SK-N-SH (cell line): Measurements from ENCODE around the gene RAB20. TPM values are rescaled to one million over a fixed set of nuclear protein-coding genes. Genes with fewer than 3 reads are reported as not detected.

Experiments used
- CTCF ChIA-PET: fragments of 300-600, 350-600 bp; formaldehyde crosslinking; extraction: SDS; loops from one replicate; lab custom pipeline; 2021; lab: Yijun Ruan, JAX
- POLR2A ChIA-PET: fragments of 350-600 bp; sonication (Branson Sonifier 250); formaldehyde crosslinking; extraction: SDS; loops from one replicate; lab custom pipeline; 2020; ENCODE audit warnings: antibody characterized with exemption, inconsistent platforms; lab: Yijun Ruan, JAX
- DNase-seq: peaks from one replicate; pipeline ENCODE4 v3.0.0; 2012
- H2AFZ ChIP-seq: fragments of 200-600 bp; sonication (generic); 2 replicates; pipeline ENCODE4 v1.8.1; 2016; ENCODE audit warnings: antibody characterized with exemption, mild to moderate bottlenecking, low read depth
- H3F3A ChIP-seq: fragments of 200-600 bp; sonication (generic); replicated peaks from 2 replicates; pipeline ENCODE3; 2016; ENCODE audit warnings: antibody characterized with exemption, mild to moderate bottlenecking; ENCODE audit not compliant: insufficient read depth
- H3K27ac ChIP-seq, 2 experiments: fragments of 200-500 bp in 1 of 2; fragments of 200-600 bp in 1 of 2; sonication (Bioruptor generic) in 1 of 2; sonication (generic), shearing (Covaris generic) in 1 of 2; 2 replicates each; pipeline versions ENCODE4 v1.5.1 to v1.6.1; 2014 to 2016; ENCODE audit warnings: low read depth in 2 of 2, inconsistent platforms in 1 of 2, low read length in 1 of 2, mild to moderate bottlenecking in 1 of 2, mixed read lengths in 1 of 2
- H3K27me3 ChIP-seq: fragments of 200-600 bp; sonication (generic), shearing (Covaris generic); 2 replicates; pipeline ENCODE4 v1.6.1; 2016; ENCODE audit warnings: mixed run types; ENCODE audit not compliant: insufficient read depth
- H3K36me3 ChIP-seq, 2 experiments: fragments of 200-500 bp in 1 of 2; fragments of 200-600 bp in 1 of 2; sonication (Bioruptor generic) in 1 of 2; sonication (generic) in 1 of 2; replicated peaks in 1 of 2; 2 replicates each; pipeline versions ENCODE3 to v1.5.1; 2014 to 2016; ENCODE audit warnings: low read length in 1 of 2, mild to moderate bottlenecking in 1 of 2; ENCODE audit not compliant: insufficient read depth in 2 of 2, control insufficient read depth in 1 of 2
- H3K4me1 ChIP-seq, 2 experiments: fragments of 200-500 bp in 1 of 2; fragments of 200-600 bp in 1 of 2; sonication (Bioruptor generic) in 1 of 2; sonication (generic), shearing (Covaris generic) in 1 of 2; 2 replicates each; pipeline versions ENCODE4 v1.5.1 to v1.6.1; 2014 to 2016; ENCODE audit warnings: low read depth in 1 of 2, low read length in 1 of 2, mixed run types in 1 of 2; ENCODE audit not compliant: insufficient read depth in 2 of 2, control insufficient read depth in 1 of 2
- H3K4me2 ChIP-seq: fragments of 200-600 bp; sonication (generic), shearing (Covaris generic); 2 replicates; pipeline ENCODE4 v1.6.1; 2017; ENCODE audit warnings: mixed run types
- H3K4me3 ChIP-seq, 2 experiments: fragments of 200-500 bp in 1 of 2; fragments of 200-600 bp in 1 of 2; sonication (Bioruptor generic) in 1 of 2; sonication (generic), shearing (Covaris generic) in 1 of 2; 2 replicates each; pipeline versions ENCODE4 v1.5.1 to v1.8.1; 2014 to 2016; ENCODE audit warnings: low read depth in 2 of 2, inconsistent platforms in 1 of 2, low read length in 1 of 2, mild to moderate bottlenecking in 1 of 2, mixed read lengths in 1 of 2, moderate library complexity in 1 of 2
- H3K79me2 ChIP-seq: fragments of 200-600 bp; sonication (generic); 2 replicates; pipeline ENCODE4 v1.8.1; 2017; ENCODE audit warnings: mild to moderate bottlenecking; ENCODE audit not compliant: insufficient read depth
- H3K9ac ChIP-seq: fragments of 200-600 bp; sonication (generic); 2 replicates; pipeline ENCODE4 v1.6.1; 2017; ENCODE audit warnings: mixed run types
- H3K9me2 ChIP-seq: fragments of 200-600 bp; sonication (generic); 2 replicates; pipeline ENCODE4 v1.6.1; 2017; ENCODE audit warnings: mixed run types
- H3K9me3 ChIP-seq: fragments of 200-600 bp; sonication (generic); 2 replicates; pipeline ENCODE4 v1.6.1; 2017; ENCODE audit warnings: mixed run types, mild to moderate bottlenecking, moderate library complexity
- H4K20me1 ChIP-seq: fragments of 200-600 bp; sonication (generic); 2 replicates; pipeline ENCODE4 v1.6.1; 2017; ENCODE audit warnings: mild to moderate bottlenecking, mixed run types; ENCODE audit not compliant: insufficient read depth
- CHD2 ChIP-seq: fragments of 150-350 bp; IDR thresholded peaks from 2 replicates; pipeline ENCODE4 v1.6.1; 2018; ENCODE audit warnings: low read length; ENCODE audit not compliant: partially characterized antibody
- ELF1 ChIP-seq: IDR thresholded peaks from 2 replicates; pipeline ENCODE4 v1.4.0; 2012
- EZH2phosphoT487 ChIP-seq: fragments of 200-600 bp; sonication (generic); IDR thresholded peaks from 2 replicates; pipeline ENCODE4 v1.6.1; 2017; ENCODE audit warnings: low read depth, mixed run types, mild to moderate bottlenecking, antibody characterized with exemption, moderate library complexity, borderline replicate concordance
- FOXM1 ChIP-seq: IDR thresholded peaks from 2 replicates; pipeline ENCODE4 v1.4.0; 2012; ENCODE audit warnings: low read depth, mild to moderate bottlenecking
- GABPA ChIP-seq: IDR thresholded peaks from 2 replicates; pipeline ENCODE4 v1.4.0; 2012; ENCODE audit warnings: low read depth, mild to moderate bottlenecking
- GATA2 ChIP-seq: sonication (generic); formaldehyde crosslinking; IDR thresholded peaks from 2 replicates; pipeline ENCODE4 v1.5.0; 2020; ENCODE audit warnings: mild to moderate bottlenecking, missing genetic modification reagents
- JUND ChIP-seq: IDR thresholded peaks from 2 replicates; pipeline ENCODE4 v1.4.0; 2012
- NFIC ChIP-seq: IDR thresholded peaks from 2 replicates; pipeline ENCODE4 v1.4.0; 2012; ENCODE audit warnings: borderline replicate concordance
- RAD21 ChIP-seq: IDR thresholded peaks from 2 replicates; pipeline ENCODE4 v1.6.1; 2012; ENCODE audit warnings: mild to moderate bottlenecking, low read length
- RCOR1 ChIP-seq: fragments of 150-350 bp; IDR thresholded peaks from 2 replicates; pipeline ENCODE4 v1.6.1; 2017; ENCODE audit warnings: antibody characterized with exemption, low read length
- TCF12 ChIP-seq: IDR thresholded peaks from 2 replicates; pipeline ENCODE4 v1.4.0; 2012
- YY1 ChIP-seq: IDR thresholded peaks from 2 replicates; pipeline ENCODE4 v1.4.0; 2012; ENCODE audit warnings: low read depth, mild to moderate bottlenecking
- WGBS: methylation state at CpG from one replicate; pipeline ENCODE4 v1.1.6; 2017; ENCODE audit warnings: low lambda C conversion rate; 5-methylcytosine and 5-hydroxymethylcytosine counted together
- polyA plus RNA-seq, 3 experiments: library from polyadenylated mRNA; depleted of rRNA; stranded (reverse); fragments of >200 nt; gene quantifications; 2 replicates each; pipeline ENCODE4 v1.2.3, GENCODE V29; 2012
- TF ChIP-seq, protein P1 (sequence below): IDR thresholded peaks from 2 replicates; pipeline ENCODE4 v1.6.1; 2012; ENCODE audit warnings: mild to moderate bottlenecking, low read depth, low read length, moderate library complexity
- TF ChIP-seq, protein P2 (sequence below): IDR thresholded peaks from 2 replicates; pipeline ENCODE4; 2012
- TF ChIP-seq, protein P3 (sequence below): fragments of 200-600 bp; sonication (generic); IDR thresholded peaks from 2 replicates; pipeline ENCODE4 v1.6.1; 2017; ENCODE audit warnings: antibody characterized with exemption, mild to moderate bottlenecking, moderate library complexity
- TF ChIP-seq, protein P4 (sequence below): IDR thresholded peaks from 2 replicates; pipeline ENCODE4 v1.4.0; 2012; ENCODE audit warnings: low read depth, borderline replicate concordance
- TF ChIP-seq, protein P5 (sequence below): fragments of 150-350 bp; IDR thresholded peaks from 2 replicates; pipeline ENCODE4 v1.6.1; 2017; ENCODE audit warnings: antibody characterized with exemption, low read length, low read depth, borderline replicate concordance

RAB20 gene
- polyA plus RNA-seq, 1 of the 3 experiments (the other 2 are of a cell fraction), result 5.2 TPM

DNA sequence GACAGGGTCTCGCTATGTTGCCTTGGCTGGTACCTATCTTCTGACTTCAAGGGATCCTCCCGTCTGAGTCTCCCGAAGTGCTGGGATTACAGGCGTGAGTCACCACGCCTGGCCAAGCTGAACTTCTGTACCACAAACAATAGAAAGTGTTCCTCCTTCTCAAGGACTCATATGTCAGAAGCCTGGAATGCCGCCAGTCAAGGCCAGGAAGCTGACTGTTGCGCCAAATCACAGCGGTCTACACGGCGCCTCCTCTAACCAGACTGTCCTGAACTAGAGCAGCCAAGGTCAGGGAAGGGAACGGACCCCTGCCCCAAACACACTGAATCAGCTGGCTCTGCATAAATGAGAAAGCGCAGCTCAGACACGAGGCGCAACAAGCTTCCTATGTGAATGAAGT, 14.6 kb downstream of the RAB20 start (continued):
- TF ChIP-seq, protein P1, sequence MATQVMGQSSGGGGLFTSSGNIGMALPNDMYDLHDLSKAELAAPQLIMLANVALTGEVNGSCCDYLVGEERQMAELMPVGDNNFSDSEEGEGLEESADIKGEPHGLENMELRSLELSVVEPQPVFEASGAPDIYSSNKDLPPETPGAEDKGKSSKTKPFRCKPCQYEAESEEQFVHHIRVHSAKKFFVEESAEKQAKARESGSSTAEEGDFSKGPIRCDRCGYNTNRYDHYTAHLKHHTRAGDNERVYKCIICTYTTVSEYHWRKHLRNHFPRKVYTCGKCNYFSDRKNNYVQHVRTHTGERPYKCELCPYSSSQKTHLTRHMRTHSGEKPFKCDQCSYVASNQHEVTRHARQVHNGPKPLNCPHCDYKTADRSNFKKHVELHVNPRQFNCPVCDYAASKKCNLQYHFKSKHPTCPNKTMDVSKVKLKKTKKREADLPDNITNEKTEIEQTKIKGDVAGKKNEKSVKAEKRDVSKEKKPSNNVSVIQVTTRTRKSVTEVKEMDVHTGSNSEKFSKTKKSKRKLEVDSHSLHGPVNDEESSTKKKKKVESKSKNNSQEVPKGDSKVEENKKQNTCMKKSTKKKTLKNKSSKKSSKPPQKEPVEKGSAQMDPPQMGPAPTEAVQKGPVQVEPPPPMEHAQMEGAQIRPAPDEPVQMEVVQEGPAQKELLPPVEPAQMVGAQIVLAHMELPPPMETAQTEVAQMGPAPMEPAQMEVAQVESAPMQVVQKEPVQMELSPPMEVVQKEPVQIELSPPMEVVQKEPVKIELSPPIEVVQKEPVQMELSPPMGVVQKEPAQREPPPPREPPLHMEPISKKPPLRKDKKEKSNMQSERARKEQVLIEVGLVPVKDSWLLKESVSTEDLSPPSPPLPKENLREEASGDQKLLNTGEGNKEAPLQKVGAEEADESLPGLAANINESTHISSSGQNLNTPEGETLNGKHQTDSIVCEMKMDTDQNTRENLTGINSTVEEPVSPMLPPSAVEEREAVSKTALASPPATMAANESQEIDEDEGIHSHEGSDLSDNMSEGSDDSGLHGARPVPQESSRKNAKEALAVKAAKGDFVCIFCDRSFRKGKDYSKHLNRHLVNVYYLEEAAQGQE, result no peak
- TF ChIP-seq, protein P2, sequence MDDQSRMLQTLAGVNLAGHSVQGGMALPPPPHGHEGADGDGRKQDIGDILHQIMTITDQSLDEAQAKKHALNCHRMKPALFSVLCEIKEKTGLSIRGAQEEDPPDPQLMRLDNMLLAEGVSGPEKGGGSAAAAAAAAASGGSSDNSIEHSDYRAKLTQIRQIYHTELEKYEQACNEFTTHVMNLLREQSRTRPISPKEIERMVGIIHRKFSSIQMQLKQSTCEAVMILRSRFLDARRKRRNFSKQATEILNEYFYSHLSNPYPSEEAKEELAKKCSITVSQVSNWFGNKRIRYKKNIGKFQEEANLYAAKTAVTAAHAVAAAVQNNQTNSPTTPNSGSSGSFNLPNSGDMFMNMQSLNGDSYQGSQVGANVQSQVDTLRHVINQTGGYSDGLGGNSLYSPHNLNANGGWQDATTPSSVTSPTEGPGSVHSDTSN, result peak; percentile 64
- TF ChIP-seq EZH2phosphoT487, result no peak
- TF ChIP-seq CHD2, result no peak
- no peak for TF ChIP-seq GATA2 (CRISPR knock-in tag)
- no peak for TF ChIP-seq ELF1

DNA sequence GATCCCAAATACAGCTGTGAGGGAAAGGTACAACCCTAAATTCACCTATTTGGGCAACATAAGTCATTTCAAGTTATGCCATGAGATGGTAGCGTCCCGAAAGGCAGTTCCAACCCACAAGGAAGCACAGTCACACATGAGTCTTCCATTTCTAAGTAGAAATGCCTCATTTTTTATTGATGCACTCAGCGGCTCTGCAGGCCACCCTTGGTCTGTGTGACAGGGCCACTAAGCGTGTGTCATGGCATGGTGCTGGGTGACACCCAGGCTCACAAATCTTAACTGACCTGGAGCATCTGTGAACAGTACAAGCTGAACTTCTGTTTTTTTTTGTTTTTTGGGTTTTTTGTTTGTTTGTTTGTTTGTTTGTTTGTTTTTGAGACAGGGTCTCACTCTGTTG, 15.1 kb downstream of the RAB20 start:
- Histone ChIP-seq H3K27ac (peak overlapping the region in 1 of 2 experiments; percentile 33; a peak in 1 of 4 replicates), H3K27me3 (no peaks in the 10 kb centered on the region), H4K20me1 (no peaks in the 10 kb centered on the region), H3K79me2 (no peaks in the 10 kb centered on the region), H3K9me2 (no peaks in the 10 kb centered on the region), H3K4me2 (0 out of 2 replicates have a peak overlapping the region, but pooled peaks have one; percentile 59), H3K4me3 (no peak overlapping the region), H3K9ac (no peak overlapping the region), H3K4me1 (peaks cover 3 to 15% of the 10 kb centered on the region in 2 experiments; a peak in 1 of 4 replicates), H3K36me3 (no peaks in the 10 kb centered on the region), H3F3A (peaks cover 2% of the 10 kb centered on the region), H3K9me3 (no peaks in the 10 kb centered on the region), H2AFZ (no peak overlapping the region)
- TF ChIP-seq, protein P3, sequence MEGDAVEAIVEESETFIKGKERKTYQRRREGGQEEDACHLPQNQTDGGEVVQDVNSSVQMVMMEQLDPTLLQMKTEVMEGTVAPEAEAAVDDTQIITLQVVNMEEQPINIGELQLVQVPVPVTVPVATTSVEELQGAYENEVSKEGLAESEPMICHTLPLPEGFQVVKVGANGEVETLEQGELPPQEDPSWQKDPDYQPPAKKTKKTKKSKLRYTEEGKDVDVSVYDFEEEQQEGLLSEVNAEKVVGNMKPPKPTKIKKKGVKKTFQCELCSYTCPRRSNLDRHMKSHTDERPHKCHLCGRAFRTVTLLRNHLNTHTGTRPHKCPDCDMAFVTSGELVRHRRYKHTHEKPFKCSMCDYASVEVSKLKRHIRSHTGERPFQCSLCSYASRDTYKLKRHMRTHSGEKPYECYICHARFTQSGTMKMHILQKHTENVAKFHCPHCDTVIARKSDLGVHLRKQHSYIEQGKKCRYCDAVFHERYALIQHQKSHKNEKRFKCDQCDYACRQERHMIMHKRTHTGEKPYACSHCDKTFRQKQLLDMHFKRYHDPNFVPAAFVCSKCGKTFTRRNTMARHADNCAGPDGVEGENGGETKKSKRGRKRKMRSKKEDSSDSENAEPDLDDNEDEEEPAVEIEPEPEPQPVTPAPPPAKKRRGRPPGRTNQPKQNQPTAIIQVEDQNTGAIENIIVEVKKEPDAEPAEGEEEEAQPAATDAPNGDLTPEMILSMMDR, result no peak
- TF ChIP-seq YY1 (no peak), JUND (no peak), NFIC (no peak), CHD2 (no peak), GABPA (no peak), RAD21 (no peak), RCOR1 (no peak), FOXM1 (no peak), TCF12 (no peak), ELF1 (no peak), GATA2 (CRISPR knock-in tag) (no peak)
- TF ChIP-seq, protein P2, result no peak
- TF ChIP-seq, protein P4, sequence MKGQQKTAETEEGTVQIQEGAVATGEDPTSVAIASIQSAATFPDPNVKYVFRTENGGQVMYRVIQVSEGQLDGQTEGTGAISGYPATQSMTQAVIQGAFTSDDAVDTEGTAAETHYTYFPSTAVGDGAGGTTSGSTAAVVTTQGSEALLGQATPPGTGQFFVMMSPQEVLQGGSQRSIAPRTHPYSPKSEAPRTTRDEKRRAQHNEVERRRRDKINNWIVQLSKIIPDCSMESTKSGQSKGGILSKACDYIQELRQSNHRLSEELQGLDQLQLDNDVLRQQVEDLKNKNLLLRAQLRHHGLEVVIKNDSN, result no peak
- TF ChIP-seq, protein P5, sequence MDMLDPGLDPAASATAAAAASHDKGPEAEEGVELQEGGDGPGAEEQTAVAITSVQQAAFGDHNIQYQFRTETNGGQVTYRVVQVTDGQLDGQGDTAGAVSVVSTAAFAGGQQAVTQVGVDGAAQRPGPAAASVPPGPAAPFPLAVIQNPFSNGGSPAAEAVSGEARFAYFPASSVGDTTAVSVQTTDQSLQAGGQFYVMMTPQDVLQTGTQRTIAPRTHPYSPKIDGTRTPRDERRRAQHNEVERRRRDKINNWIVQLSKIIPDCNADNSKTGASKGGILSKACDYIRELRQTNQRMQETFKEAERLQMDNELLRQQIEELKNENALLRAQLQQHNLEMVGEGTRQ, result no peak
- no peak for DNase-seq
- POLR2A ChIA-PET, result no interaction called here
- CTCF ChIA-PET, result no interaction called here
- 97% methylated on average over 3 of the region's 4 CpGs for WGBS
